Measurements from ENCODE around the gene RBMS1.

GRCh38 chr2:160343404-160343803 lies 150.2 kb downstream of the RBMS1 start:
- TF ChIP-seq EZH2 (IDR thresholded peaks at IDR 0.05; ENCODE audit: insufficient read depth, low read length), result no peak
- no peak for TF ChIP-seq CTCF (IDR thresholded peaks at IDR 0.05; ENCODE audit: insufficient read depth, low read depth, low read length)
